GM19328 (cell line): ENCODE measurements around the gene EP300.
A peak's percentile ranks its signal among the peaks of the same experiment; 100 is the strongest.
"Not testable (repeated sequence)": the region's sequence is repeated elsewhere in the genome, so short reads cannot be mapped to it uniquely, and the experiment has no call there.

Experiments
- ATAC-seq: cut with Tn5 transposase; IDR thresholded peaks from one replicate; pipeline ENCODE4 v1.9.1; 2021; ENCODE audit warnings: mild to moderate bottlenecking, moderate library complexity; ENCODE audit not compliant: unreplicated experiment

Gene EP300

GRCh38 chr22:41078931-41079330 lies 13.5 kb upstream of the EP300 start:
- no peak for ATAC-seq

- ATAC-seq: no peak
These were observed 6.5 kb upstream of the EP300 start for GRCh38 chr22:41085842-41086241.

GRCh38 chr22:41091132-41092022 lies 1.0 kb upstream of the EP300 start:
- peak; percentile 60 for ATAC-seq

- no peak for ATAC-seq
These were observed 537 bp downstream of the EP300 start for GRCh38 chr22:41092847-41093411.

- no peak for ATAC-seq
These were observed 1.7 kb downstream of the EP300 start for GRCh38 chr22:41094041-41094593.

GRCh38 chr22:41096391-41096790 lies 4.0 kb downstream of the EP300 start:
- ATAC-seq: no peak

- no peak for ATAC-seq
These were observed 4.4 kb downstream of the EP300 start for GRCh38 chr22:41096841-41097240.

GRCh38 chr22:41099036-41099435 lies 6.6 kb downstream of the EP300 start:
- no peak for ATAC-seq

GRCh38 chr22:41106122-41106968 lies 14.0 kb downstream of the EP300 start:
- no peak for ATAC-seq

GRCh38 chr22:41106969-41107325 lies 14.6 kb downstream of the EP300 start:
- not testable (repeated sequence) for ATAC-seq

- ATAC-seq: no peak
These were observed 18.6 kb downstream of the EP300 start for GRCh38 chr22:41110968-41111367.

- no peak for ATAC-seq
These were observed 23.9 kb downstream of the EP300 start for GRCh38 chr22:41116342-41116741.

- no peak for ATAC-seq
These were observed 25.0 kb downstream of the EP300 start for GRCh38 chr22:41117127-41117965.

- ATAC-seq: no peak
These were observed 30.8 kb downstream of the EP300 start for GRCh38 chr22:41123151-41123550.

GRCh38 chr22:41124086-41124485 lies 31.7 kb downstream of the EP300 start:
- ATAC-seq: no peak

- ATAC-seq: no peak
These were observed 35.1 kb downstream of the EP300 start for GRCh38 chr22:41127451-41127850.

GRCh38 chr22:41128606-41129005 lies 36.2 kb downstream of the EP300 start:
- no peak for ATAC-seq

GRCh38 chr22:41132550-41132949 lies 40.2 kb downstream of the EP300 start:
- ATAC-seq: no peak

GRCh38 chr22:41140365-41140957 lies 48.1 kb downstream of the EP300 start:
- ATAC-seq: no peak

- not testable (repeated sequence) for ATAC-seq
These were observed 53.5 kb downstream of the EP300 start for GRCh38 chr22:41145921-41146320.
